GM23338 (cell line): ENCODE results near the gene APLN. TPM values are rescaled to one million over a fixed set of nuclear protein-coding genes. Genes with fewer than 3 reads are reported as not detected.

Source experiments
- ATAC-seq: fragments of 200-7000 bp; cut with Tn5 transposase; 3 replicates; pipeline ENCODE4 v1.9.1; 2020
- DNase-seq: peaks from one replicate; pipeline ENCODE4 v3.0.0-alpha.2; 2015; ENCODE audit warnings: low spot score
- H2AFZ ChIP-seq: fragments of 200-600 bp; sonication (generic); 2 replicates; pipeline ENCODE4 v1.8.0; 2016; ENCODE audit warnings: antibody characterized with exemption, mild to moderate bottlenecking, moderate library complexity
- H3F3A ChIP-seq: fragments of 200-600 bp; sonication (generic); replicated peaks from 2 replicates; pipeline ENCODE4 v1.8.0; 2017; ENCODE audit warnings: antibody characterized with exemption, mixed run types, low read depth
- H3K27ac ChIP-seq: fragments of 200-600 bp; sonication (generic); 2 replicates; pipeline ENCODE4 v1.6.1; 2016; ENCODE audit warnings: low read depth
- H3K27me3 ChIP-seq: fragments of 200-600 bp; sonication (generic); 2 replicates; pipeline ENCODE4 v1.8.0; 2016; ENCODE audit warnings: mild to moderate bottlenecking, mixed run types, moderate library complexity; ENCODE audit not compliant: insufficient read depth
- H3K36me3 ChIP-seq: fragments of 200-600 bp; sonication (generic); 2 replicates; pipeline ENCODE4 v1.8.0; 2016; ENCODE audit warnings: mild to moderate bottlenecking; ENCODE audit not compliant: insufficient read depth
- H3K4me1 ChIP-seq: fragments of 200-600 bp; sonication (generic); 2 replicates; pipeline ENCODE4 v1.8.0; 2016; ENCODE audit warnings: mild to moderate bottlenecking, moderate library complexity; ENCODE audit not compliant: insufficient read depth
- H3K4me2 ChIP-seq: fragments of 200-600 bp; sonication (generic); 2 replicates; pipeline ENCODE4 v1.7.1; 2017; ENCODE audit warnings: mixed run types
- H3K4me3 ChIP-seq: fragments of 200-600 bp; sonication (generic); 2 replicates; pipeline ENCODE4 v1.6.1; 2016; ENCODE audit warnings: mixed run types
- H3K79me2 ChIP-seq: fragments of 200-600 bp; sonication (generic); replicated peaks from 2 replicates; pipeline ENCODE4 v1.8.0; 2017; ENCODE audit warnings: mild to moderate bottlenecking; ENCODE audit not compliant: insufficient read depth
- H3K9me2 ChIP-seq: fragments of 200-600 bp; sonication (generic); 2 replicates; pipeline ENCODE4 v1.8.0; 2017; ENCODE audit not compliant: insufficient read depth
- H4K20me1 ChIP-seq: fragments of 200-600 bp; sonication (generic); replicated peaks from 2 replicates; pipeline ENCODE4 v1.8.0; 2017; ENCODE audit warnings: mild to moderate bottlenecking; ENCODE audit not compliant: insufficient read depth
- H3K27ac Mint-ChIP-seq: 2 replicates; pipeline ENCODE4 v1.8.0; 2020; ENCODE audit warnings: inconsistent platforms, mild to moderate bottlenecking, moderate library complexity, mixed read lengths
- H3K27me3 Mint-ChIP-seq: 3 replicates; pipeline ENCODE4 v1.8.0; 2022; ENCODE audit warnings: low read depth, mild to moderate bottlenecking, moderate library complexity, mixed read lengths, inconsistent platforms; ENCODE audit not compliant: insufficient read depth, poor library complexity
- H3K36me3 Mint-ChIP-seq: 3 replicates; pipeline ENCODE4 v1.8.0; 2021; ENCODE audit warnings: low read depth, mild to moderate bottlenecking, inconsistent platforms, moderate library complexity, mixed read lengths
- H3K4me1 Mint-ChIP-seq: 3 replicates; pipeline ENCODE4 v1.8.0; 2020; ENCODE audit warnings: mild to moderate bottlenecking, inconsistent platforms, mixed read lengths
- H3K4me3 Mint-ChIP-seq: 3 replicates; pipeline ENCODE4 v1.8.0; 2021; ENCODE audit warnings: moderate library complexity, mild to moderate bottlenecking, inconsistent platforms, mixed read lengths
- H3K9me3 Mint-ChIP-seq: 3 replicates; pipeline ENCODE4 v1.8.0; 2020; ENCODE audit warnings: moderate library complexity, mild to moderate bottlenecking, inconsistent platforms, mixed read lengths
- CREB1 ChIP-seq: fragments of 250-450 bp; sonication (Bioruptor Pico); IDR thresholded peaks from 2 replicates; pipeline ENCODE4 v1.5.0; 2020; ENCODE audit warnings: low read depth, mild to moderate bottlenecking, moderate library complexity
- EZH2 ChIP-seq: fragments of 200-600 bp; sonication (generic); IDR thresholded peaks from one replicate; pipeline ENCODE4 v1.8.0; 2017; ENCODE audit warnings: antibody characterized with exemption, mild to moderate bottlenecking, low read depth; ENCODE audit not compliant: unreplicated experiment
- JUNB ChIP-seq: IDR thresholded peaks from one replicate; pipeline ENCODE4 v1.6.1; 2016; ENCODE audit warnings: antibody characterized with exemption; ENCODE audit not compliant: unreplicated experiment
- NANOG ChIP-seq: IDR thresholded peaks from 2 replicates; pipeline ENCODE4 v1.6.1; 2016; ENCODE audit warnings: antibody characterized with exemption, borderline replicate concordance
- POLR2AphosphoS5 ChIP-seq: IDR thresholded peaks from 2 replicates; pipeline ENCODE4 v1.6.1; 2016; ENCODE audit warnings: antibody characterized with exemption, low read depth
- ZNF331 ChIP-seq: fragments of 250-450 bp; sonication (Bioruptor Pico); IDR thresholded peaks from 2 replicates; pipeline ENCODE4 v1.5.0; 2020; ENCODE audit warnings: low read depth, mild to moderate bottlenecking, moderate library complexity
- polyA plus RNA-seq: library from polyadenylated mRNA; unstranded; fragments of >200 nt; fragmentation: Nextera tagmentation; extraction: Ambion mirVana; gene quantifications from 2 replicates; pipeline ENCODE4 v1.2.1, GENCODE V29; 2016
- total RNA-seq: library from RNA; depleted of rRNA; stranded (reverse); fragments of >200 nt; shearing (Covaris generic); gene quantifications from 2 replicates; pipeline ENCODE4 v1.2.3, GENCODE V29; 2014
- TF ChIP-seq, protein P1 (sequence below): fragments of 250-450 bp; sonication (Bioruptor Pico); IDR thresholded peaks from 2 replicates; pipeline ENCODE4 v1.5.0; 2020; ENCODE audit warnings: mild to moderate bottlenecking, moderate library complexity
- TF ChIP-seq, protein P2 (sequence below): IDR thresholded peaks from one replicate; pipeline ENCODE4 v1.6.1; 2018; ENCODE audit warnings: antibody characterized with exemption; ENCODE audit not compliant: unreplicated experiment

The APLN gene
- total and polyA plus RNA-seq, 2 experiments from 2014 or later: 0.49 to 0.60 TPM

DNA sequence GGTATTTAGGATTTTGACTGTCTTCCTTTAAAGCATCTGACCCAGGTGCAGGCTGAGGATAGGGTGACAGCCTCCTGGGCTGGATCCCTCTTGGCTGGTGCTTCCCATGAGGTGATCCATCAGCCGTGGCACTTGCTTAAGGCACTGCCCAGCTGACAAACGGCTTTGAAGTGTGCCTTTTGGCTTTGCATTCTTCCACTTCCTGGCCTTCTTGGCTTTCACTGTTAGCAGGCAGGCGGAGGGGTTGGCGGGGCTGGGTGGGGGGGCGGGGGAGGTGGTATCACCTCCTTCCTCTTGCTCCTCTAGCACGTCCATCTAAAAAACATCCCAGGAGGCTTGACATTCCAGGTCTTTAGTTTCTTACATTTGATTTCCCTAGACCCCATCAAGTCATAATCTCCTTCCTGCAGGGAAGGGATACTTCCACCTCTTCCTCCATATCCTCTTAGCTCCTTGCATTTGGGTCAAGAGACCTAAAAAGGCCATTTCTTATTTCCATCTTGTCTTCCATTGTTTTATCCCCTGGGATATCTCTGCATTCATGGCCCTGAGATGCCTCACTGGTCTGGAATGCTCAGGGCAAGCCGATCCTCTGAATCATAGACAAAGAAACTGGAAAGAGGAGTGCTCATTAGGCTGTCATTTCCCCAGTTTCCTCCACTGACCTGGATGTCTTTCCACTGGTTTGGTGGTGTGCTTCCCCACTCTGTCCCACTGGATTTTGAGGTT, 11.3 kb upstream of the APLN start (continued):
- TF ChIP-seq, protein P1, sequence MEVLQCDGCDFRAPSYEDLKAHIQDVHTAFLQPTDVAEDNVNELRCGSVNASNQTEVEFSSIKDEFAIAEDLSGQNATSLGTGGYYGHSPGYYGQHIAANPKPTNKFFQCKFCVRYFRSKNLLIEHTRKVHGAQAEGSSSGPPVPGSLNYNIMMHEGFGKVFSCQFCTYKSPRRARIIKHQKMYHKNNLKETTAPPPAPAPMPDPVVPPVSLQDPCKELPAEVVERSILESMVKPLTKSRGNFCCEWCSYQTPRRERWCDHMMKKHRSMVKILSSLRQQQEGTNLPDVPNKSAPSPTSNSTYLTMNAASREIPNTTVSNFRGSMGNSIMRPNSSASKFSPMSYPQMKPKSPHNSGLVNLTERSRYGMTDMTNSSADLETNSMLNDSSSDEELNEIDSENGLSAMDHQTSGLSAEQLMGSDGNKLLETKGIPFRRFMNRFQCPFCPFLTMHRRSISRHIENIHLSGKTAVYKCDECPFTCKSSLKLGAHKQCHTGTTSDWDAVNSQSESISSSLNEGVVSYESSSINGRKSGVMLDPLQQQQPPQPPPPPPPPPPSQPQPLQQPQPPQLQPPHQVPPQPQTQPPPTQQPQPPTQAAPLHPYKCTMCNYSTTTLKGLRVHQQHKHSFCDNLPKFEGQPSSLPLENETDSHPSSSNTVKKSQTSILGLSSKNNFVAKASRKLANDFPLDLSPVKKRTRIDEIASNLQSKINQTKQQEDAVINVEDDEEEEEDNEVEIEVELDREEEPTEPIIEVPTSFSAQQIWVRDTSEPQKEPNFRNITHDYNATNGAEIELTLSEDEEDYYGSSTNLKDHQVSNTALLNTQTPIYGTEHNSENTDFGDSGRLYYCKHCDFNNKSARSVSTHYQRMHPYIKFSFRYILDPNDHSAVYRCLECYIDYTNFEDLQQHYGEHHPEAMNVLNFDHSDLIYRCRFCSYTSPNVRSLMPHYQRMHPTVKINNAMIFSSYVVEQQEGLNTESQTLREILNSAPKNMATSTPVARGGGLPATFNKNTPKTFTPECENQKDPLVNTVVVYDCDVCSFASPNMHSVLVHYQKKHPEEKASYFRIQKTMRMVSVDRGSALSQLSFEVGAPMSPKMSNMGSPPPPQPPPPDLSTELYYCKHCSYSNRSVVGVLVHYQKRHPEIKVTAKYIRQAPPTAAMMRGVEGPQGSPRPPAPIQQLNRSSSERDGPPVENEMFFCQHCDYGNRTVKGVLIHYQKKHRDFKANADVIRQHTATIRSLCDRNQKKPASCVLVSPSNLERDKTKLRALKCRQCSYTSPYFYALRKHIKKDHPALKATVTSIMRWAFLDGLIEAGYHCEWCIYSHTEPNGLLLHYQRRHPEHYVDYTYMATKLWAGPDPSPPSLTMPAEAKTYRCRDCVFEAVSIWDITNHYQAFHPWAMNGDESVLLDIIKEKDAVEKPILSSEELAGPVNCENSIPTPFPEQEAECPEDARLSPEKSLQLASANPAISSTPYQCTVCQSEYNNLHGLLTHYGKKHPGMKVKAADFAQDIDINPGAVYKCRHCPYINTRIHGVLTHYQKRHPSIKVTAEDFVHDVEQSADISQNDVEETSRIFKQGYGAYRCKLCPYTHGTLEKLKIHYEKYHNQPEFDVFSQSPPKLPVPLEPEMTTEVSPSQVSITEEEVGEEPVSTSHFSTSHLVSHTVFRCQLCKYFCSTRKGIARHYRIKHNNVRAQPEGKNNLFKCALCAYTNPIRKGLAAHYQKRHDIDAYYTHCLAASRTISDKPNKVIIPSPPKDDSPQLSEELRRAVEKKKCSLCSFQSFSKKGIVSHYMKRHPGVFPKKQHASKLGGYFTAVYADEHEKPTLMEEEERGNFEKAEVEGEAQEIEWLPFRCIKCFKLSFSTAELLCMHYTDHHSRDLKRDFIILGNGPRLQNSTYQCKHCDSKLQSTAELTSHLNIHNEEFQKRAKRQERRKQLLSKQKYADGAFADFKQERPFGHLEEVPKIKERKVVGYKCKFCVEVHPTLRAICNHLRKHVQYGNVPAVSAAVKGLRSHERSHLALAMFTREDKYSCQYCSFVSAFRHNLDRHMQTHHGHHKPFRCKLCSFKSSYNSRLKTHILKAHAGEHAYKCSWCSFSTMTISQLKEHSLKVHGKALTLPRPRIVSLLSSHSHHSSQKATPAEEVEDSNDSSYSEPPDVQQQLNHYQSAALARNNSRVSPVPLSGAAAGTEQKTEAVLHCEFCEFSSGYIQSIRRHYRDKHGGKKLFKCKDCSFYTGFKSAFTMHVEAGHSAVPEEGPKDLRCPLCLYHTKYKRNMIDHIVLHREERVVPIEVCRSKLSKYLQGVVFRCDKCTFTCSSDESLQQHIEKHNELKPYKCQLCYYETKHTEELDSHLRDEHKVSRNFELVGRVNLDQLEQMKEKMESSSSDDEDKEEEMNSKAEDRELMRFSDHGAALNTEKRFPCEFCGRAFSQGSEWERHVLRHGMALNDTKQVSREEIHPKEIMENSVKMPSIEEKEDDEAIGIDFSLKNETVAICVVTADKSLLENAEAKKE (CRISPR knock-in tag): no peak
- TF ChIP-seq, protein P2, sequence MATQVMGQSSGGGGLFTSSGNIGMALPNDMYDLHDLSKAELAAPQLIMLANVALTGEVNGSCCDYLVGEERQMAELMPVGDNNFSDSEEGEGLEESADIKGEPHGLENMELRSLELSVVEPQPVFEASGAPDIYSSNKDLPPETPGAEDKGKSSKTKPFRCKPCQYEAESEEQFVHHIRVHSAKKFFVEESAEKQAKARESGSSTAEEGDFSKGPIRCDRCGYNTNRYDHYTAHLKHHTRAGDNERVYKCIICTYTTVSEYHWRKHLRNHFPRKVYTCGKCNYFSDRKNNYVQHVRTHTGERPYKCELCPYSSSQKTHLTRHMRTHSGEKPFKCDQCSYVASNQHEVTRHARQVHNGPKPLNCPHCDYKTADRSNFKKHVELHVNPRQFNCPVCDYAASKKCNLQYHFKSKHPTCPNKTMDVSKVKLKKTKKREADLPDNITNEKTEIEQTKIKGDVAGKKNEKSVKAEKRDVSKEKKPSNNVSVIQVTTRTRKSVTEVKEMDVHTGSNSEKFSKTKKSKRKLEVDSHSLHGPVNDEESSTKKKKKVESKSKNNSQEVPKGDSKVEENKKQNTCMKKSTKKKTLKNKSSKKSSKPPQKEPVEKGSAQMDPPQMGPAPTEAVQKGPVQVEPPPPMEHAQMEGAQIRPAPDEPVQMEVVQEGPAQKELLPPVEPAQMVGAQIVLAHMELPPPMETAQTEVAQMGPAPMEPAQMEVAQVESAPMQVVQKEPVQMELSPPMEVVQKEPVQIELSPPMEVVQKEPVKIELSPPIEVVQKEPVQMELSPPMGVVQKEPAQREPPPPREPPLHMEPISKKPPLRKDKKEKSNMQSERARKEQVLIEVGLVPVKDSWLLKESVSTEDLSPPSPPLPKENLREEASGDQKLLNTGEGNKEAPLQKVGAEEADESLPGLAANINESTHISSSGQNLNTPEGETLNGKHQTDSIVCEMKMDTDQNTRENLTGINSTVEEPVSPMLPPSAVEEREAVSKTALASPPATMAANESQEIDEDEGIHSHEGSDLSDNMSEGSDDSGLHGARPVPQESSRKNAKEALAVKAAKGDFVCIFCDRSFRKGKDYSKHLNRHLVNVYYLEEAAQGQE: no peak

DNA sequence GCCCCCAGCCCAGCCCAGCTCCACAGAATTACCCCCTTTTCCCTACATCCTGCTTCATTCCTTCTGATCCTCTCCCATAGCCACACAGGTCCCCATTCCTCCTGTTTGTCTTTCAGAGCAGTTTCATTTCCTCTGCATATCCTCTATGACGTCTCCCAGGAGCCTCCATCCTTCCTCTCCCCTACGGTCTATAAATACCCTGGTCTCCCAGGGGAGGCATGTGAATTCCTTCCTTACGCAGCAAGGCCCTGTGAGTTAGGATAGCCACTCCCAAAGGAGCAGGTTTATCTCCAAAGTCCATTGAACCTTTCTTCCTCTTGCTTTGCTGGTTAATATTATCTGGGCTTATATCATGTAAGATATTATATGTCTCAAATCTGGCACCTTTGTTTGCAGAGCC, 8.4 kb upstream of the APLN start:
- no peak overlapping the region for H3K4me2 ChIP-seq
- H3K4me3 ChIP-seq: no peak overlapping the region

More for the DNA sequence above, 8.4 kb upstream of the APLN start:
- H3K79me2 ChIP-seq: no peaks in the 10 kb centered on the region
- no peaks in the 10 kb centered on the region for H4K20me1 ChIP-seq
- no peak overlapping the region for H2AFZ ChIP-seq
- Mint-ChIP-seq H3K27ac (no peak overlapping the region), H3K4me3 (no peak overlapping the region), H3K36me3 (peaks cover 3% of the 10 kb centered on the region; the same call in 1 of the 3 replicates), H3K27me3 (peaks cover 2% of the 10 kb centered on the region), H3K9me3 (peaks cover 4% of the 10 kb centered on the region), H3K4me1 (peaks cover 22% of the 10 kb centered on the region)
- ATAC-seq (no peak), DNase-seq (no peak)
- H3K4me1 ChIP-seq: no peaks in the 10 kb centered on the region
- no peak for TF ChIP-seq NANOG
- no peak for TF ChIP-seq ZNF331
- no peak for TF ChIP-seq JUNB
- TF ChIP-seq EZH2: no peak
- TF ChIP-seq POLR2AphosphoS5: no peak
- no peak for TF ChIP-seq CREB1 (CRISPR knock-in tag)
- H3K9me2 ChIP-seq: no peaks in the 10 kb centered on the region
- H3K27ac ChIP-seq: no peak overlapping the region
- H3F3A ChIP-seq: no peaks in the 10 kb centered on the region
- no peaks in the 10 kb centered on the region for H3K36me3 ChIP-seq
- H3K27me3 ChIP-seq: no peaks in the 10 kb centered on the region
